Ishikawa (cell line): ENCODE data around the gene KIF6.

ENCODE experiments used
- CEBPB ChIP-seq: IDR thresholded peaks from 2 replicates; pipeline ENCODE4 v1.6.1; 2012
- CREB1 ChIP-seq: IDR thresholded peaks from 2 replicates; pipeline ENCODE4 v1.6.1; 2012; ENCODE audit warnings: low read depth
- EGR1 ChIP-seq: IDR thresholded peaks from 2 replicates; pipeline ENCODE4 v1.6.1; 2012
- EP300 ChIP-seq: IDR thresholded peaks from 2 replicates; pipeline ENCODE4 v1.6.1; 2012; ENCODE audit warnings: borderline replicate concordance
- FOXM1 ChIP-seq: IDR thresholded peaks from 2 replicates; pipeline ENCODE4 v1.6.1; 2012; ENCODE audit warnings: low read depth, borderline replicate concordance
- MAX ChIP-seq: IDR thresholded peaks from 2 replicates; pipeline ENCODE4 v1.6.1; 2012
- NFIC ChIP-seq: IDR thresholded peaks from 2 replicates; pipeline ENCODE4 v1.6.1; 2012
- RAD21 ChIP-seq: IDR thresholded peaks from 2 replicates; pipeline ENCODE4 v1.6.1; 2012; ENCODE audit warnings: low read depth
- REST ChIP-seq: IDR thresholded peaks from 2 replicates; pipeline ENCODE4 v1.6.1; 2012; ENCODE audit warnings: low read depth, mild to moderate bottlenecking
- TAF1 ChIP-seq: IDR thresholded peaks from 2 replicates; pipeline ENCODE4 v1.6.1; 2012; ENCODE audit warnings: low read depth, mild to moderate bottlenecking
- TCF12 ChIP-seq: IDR thresholded peaks from 2 replicates; pipeline ENCODE4 v1.6.1; 2012; ENCODE audit warnings: low read depth
- TEAD4 ChIP-seq: IDR thresholded peaks from 2 replicates; pipeline ENCODE4 v1.6.1; 2012
- USF1 ChIP-seq: IDR thresholded peaks from 2 replicates; pipeline ENCODE4 v1.6.1; 2012
- YY1 ChIP-seq: IDR thresholded peaks from 2 replicates; pipeline ENCODE4 v1.6.1; 2012; ENCODE audit warnings: low read depth
- ZBTB7A ChIP-seq: IDR thresholded peaks from 2 replicates; pipeline ENCODE4 v1.6.1; 2012; ENCODE audit warnings: low read depth

Gene KIF6

GRCh38 chr6:39342692-39343395, 382.4 kb downstream of the KIF6 start:
- TF ChIP-seq TAF1, result no peak
- TF ChIP-seq RAD21, result no peak
- TF ChIP-seq ZBTB7A, result no peak
- no peak for TF ChIP-seq REST
- TF ChIP-seq EP300, result no peak
- TF ChIP-seq YY1, result no peak
- TF ChIP-seq NFIC, result no peak
- TF ChIP-seq EGR1, result no peak
- no peak for TF ChIP-seq CREB1
- no peak for TF ChIP-seq FOXM1
- TF ChIP-seq USF1, result no peak
- no peak for TF ChIP-seq TEAD4
- TF ChIP-seq TCF12, result no peak
- no peak for TF ChIP-seq CEBPB
- no peak for TF ChIP-seq MAX

DNA sequence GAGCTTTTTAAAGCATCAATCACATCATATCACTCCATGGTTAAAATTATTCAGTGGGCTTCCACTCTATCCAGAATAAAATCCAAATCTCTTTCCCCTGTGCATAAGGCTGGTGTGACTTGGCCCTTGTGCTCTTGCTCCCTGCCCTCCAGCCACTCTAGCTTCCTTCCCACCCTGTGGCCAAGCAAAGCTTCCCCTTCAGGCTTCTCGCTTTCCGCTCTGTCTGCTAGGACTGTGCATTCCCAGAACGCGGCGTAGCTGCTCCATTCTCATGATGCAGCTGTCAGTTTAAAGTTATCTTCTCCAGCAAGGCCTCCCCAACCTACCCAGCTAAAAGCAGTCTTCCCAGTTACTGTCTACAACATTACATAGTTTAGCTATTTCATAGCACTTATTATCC, 383.3 kb downstream of the KIF6 start:
- TF ChIP-seq TAF1, result no peak
- TF ChIP-seq CEBPB, result no peak
- TF ChIP-seq TEAD4, result no peak
- no peak for TF ChIP-seq ZBTB7A
- TF ChIP-seq USF1, result no peak
- TF ChIP-seq MAX, result no peak
- no peak for TF ChIP-seq YY1
- no peak for TF ChIP-seq EGR1
- no peak for TF ChIP-seq TCF12
- TF ChIP-seq EP300, result no peak

GRCh38 chr6:39341352-39341751, 383.9 kb downstream of the KIF6 start:
- TF ChIP-seq FOXM1, result no peak
- no peak for TF ChIP-seq EP300
- TF ChIP-seq MAX, result no peak
- TF ChIP-seq USF1, result no peak
- no peak for TF ChIP-seq CEBPB
- no peak for TF ChIP-seq ZBTB7A
- TF ChIP-seq NFIC, result no peak
- no peak for TF ChIP-seq TCF12
- TF ChIP-seq EGR1, result no peak
- no peak for TF ChIP-seq RAD21
- TF ChIP-seq CREB1, result no peak
- TF ChIP-seq REST, result no peak
- TF ChIP-seq YY1, result no peak
- no peak for TF ChIP-seq TAF1
- TF ChIP-seq TEAD4, result no peak

GRCh38 chr6:39339868-39340550, 385.2 kb downstream of the KIF6 start:
- TF ChIP-seq EP300 (no peak), CEBPB (no peak), CREB1 (no peak), RAD21 (no peak), USF1 (no peak), YY1 (no peak), TCF12 (no peak), EGR1 (no peak), ZBTB7A (no peak), MAX (no peak), REST (no peak), TEAD4 (no peak), NFIC (no peak)
